ENCODE results near the gene MYD88. TPM values are rescaled to one million over a fixed set of nuclear protein-coding genes. Genes with fewer than 3 reads are reported as not detected.

MYD88 gene
- total RNA-seq, 1 experiment from 2014 or later = 23.0 TPM

DNA sequence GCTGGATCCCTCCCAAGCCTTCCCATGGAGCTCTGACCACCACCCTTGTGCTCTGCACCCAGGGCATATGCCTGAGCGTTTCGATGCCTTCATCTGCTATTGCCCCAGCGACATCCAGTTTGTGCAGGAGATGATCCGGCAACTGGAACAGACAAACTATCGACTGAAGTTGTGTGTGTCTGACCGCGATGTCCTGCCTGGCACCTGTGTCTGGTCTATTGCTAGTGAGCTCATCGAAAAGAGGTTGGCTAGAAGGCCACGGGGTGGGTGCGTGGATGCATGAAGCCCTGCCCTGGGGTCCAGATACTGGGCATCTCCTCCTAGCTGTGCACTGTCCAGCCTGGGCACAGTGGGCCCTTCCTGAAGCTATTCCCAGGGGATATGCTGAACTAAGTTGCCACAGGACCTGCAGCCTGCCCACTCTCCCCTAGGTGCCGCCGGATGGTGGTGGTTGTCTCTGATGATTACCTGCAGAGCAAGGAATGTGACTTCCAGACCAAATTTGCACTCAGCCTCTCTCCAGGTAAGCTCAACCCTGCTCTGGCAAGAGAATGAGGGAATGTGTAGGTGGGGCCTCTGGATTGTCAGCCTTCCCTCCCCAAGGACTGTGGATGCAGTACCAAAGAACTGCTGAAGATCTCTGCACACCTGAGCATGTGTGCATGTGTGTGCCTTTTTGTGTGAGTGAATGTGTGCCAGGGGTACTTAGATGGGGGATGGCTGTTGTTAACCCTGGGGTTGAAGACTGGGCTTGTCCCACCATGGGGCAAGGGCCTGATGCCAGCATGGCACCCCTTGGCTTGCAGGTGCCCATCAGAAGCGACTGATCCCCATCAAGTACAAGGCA is 2.1 kb downstream of the MYD88 start:
- H3K4me3 ChIP-seq (ENCODE audit: low read length) = no peak overlapping the region
- no peaks in the 10 kb centered on the region for H3K9me3 ChIP-seq (ENCODE audit: low read length)
- DNase-seq = no peak
- no peaks in the 10 kb centered on the region for H3K9me2 ChIP-seq (replicated peaks; ENCODE audit: insufficient read depth, low read length)
- no peak overlapping the region for H3K27ac ChIP-seq (ENCODE audit: low read length)
- H3K4me1 ChIP-seq (ENCODE audit: low read length) = peaks cover 34% of the 10 kb centered on the region
- peaks cover 29% of the 10 kb centered on the region for H3K79me2 ChIP-seq (ENCODE audit: low read length)
- no peak overlapping the region for H3K4me2 ChIP-seq (ENCODE audit: low read depth, low read length, poor library complexity, severe bottlenecking)
- peaks cover 10% of the 10 kb centered on the region; the same call in 1 of the 2 replicates for H4K20me1 ChIP-seq (ENCODE audit: insufficient read depth, low read depth, low read length)
- H3K27me3 ChIP-seq (ENCODE audit: low read length) = no peaks in the 10 kb centered on the region
- H2AFZ ChIP-seq (ENCODE audit: low read length) = no peak overlapping the region
- peaks cover 14% of the 10 kb centered on the region for H3K36me3 ChIP-seq (ENCODE audit: insufficient read depth, low read length)
- no peak overlapping the region for H3K9ac ChIP-seq (ENCODE audit: low read length)

DNA sequence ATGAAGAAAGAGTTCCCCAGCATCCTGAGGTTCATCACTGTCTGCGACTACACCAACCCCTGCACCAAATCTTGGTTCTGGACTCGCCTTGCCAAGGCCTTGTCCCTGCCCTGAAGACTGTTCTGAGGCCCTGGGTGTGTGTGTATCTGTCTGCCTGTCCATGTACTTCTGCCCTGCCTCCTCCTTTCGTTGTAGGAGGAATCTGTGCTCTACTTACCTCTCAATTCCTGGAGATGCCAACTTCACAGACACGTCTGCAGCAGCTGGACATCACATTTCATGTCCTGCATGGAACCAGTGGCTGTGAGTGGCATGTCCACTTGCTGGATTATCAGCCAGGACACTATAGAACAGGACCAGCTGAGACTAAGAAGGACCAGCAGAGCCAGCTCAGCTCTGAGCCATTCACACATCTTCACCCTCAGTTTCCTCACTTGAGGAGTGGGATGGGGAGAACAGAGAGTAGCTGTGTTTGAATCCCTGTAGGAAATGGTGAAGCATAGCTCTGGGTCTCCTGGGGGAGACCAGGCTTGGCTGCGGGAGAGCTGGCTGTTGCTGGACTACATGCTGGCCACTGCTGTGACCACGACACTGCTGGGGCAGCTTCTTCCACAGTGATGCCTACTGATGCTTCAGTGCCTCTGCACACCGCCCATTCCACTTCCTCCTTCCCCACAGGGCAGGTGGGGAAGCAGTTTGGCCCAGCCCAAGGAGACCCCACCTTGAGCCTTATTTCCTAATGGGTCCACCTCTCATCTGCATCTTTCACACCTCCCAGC is 2.9 kb downstream of the MYD88 start:
- Histone ChIP-seq H3K9ac (ENCODE audit: low read length) (no peak overlapping the region), H3K27ac (ENCODE audit: low read length) (no peak overlapping the region), H3K9me3 (ENCODE audit: low read length) (no peaks in the 10 kb centered on the region), H3K4me2 (ENCODE audit: low read depth, low read length, poor library complexity, severe bottlenecking) (no peak overlapping the region), H3K79me2 (ENCODE audit: low read length) (peaks cover 22% of the 10 kb centered on the region), H3K9me2 (replicated peaks; ENCODE audit: insufficient read depth, low read length) (no peaks in the 10 kb centered on the region), H3K4me1 (ENCODE audit: low read length) (peaks cover 28% of the 10 kb centered on the region), H3K4me3 (ENCODE audit: low read length) (no peak overlapping the region), H3K27me3 (ENCODE audit: low read length) (no peaks in the 10 kb centered on the region), H4K20me1 (ENCODE audit: insufficient read depth, low read depth, low read length) (peaks cover 10% of the 10 kb centered on the region; the same call in 1 of the 2 replicates), H3K36me3 (ENCODE audit: insufficient read depth, low read length) (peaks cover 14% of the 10 kb centered on the region), H2AFZ (ENCODE audit: low read length) (no peak overlapping the region)
- DNase-seq = no peak

DNA sequence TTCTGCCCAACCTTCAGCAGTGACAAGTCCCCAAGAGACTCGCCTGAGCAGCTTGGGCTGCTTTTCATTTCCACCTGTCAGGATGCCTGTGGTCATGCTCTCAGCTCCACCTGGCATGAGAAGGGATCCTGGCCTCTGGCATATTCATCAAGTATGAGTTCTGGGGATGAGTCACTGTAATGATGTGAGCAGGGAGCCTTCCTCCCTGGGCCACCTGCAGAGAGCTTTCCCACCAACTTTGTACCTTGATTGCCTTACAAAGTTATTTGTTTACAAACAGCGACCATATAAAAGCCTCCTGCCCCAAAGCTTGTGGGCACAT is 3.5 kb downstream of the MYD88 start:
- Histone ChIP-seq H3K4me1 (ENCODE audit: low read length) (peaks cover 28% of the 10 kb centered on the region), H3K9me3 (ENCODE audit: low read length) (no peaks in the 10 kb centered on the region), H3K4me3 (ENCODE audit: low read length) (no peak overlapping the region), H3K27ac (ENCODE audit: low read length) (no peak overlapping the region), H2AFZ (ENCODE audit: low read length) (no peak overlapping the region), H3K27me3 (ENCODE audit: low read length) (no peaks in the 10 kb centered on the region), H3K9me2 (replicated peaks; ENCODE audit: insufficient read depth, low read length) (no peaks in the 10 kb centered on the region), H3K9ac (ENCODE audit: low read length) (no peak overlapping the region), H3K4me2 (ENCODE audit: low read depth, low read length, poor library complexity, severe bottlenecking) (no peak overlapping the region), H3K36me3 (ENCODE audit: insufficient read depth, low read length) (peaks cover 14% of the 10 kb centered on the region), H3K79me2 (ENCODE audit: low read length) (peaks cover 17% of the 10 kb centered on the region), H4K20me1 (ENCODE audit: insufficient read depth, low read depth, low read length) (0 out of 2 replicates have a peak, but pooled peaks cover 10% of the 10 kb centered on the region)
- DNase-seq = no peak

DNA sequence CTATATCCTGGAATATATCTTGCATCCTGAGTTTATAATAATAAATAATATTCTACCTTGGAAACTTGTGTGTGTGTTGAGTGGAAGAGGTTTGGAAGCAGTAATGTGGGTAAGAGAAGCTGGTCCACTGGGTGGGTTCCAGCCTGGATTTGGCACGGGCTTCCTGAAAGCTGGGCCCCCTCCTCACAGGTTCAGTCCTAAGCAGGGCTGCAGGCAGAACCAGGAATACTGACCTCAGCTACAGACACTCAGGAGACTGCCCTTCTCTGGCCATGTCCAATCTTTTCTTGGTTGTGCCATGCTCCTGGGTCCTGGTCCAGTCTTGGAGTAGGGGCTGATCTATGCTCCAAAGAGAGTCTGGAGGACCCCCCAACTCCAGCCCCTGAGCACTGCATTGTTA is 4.5 kb downstream of the MYD88 start:
- Histone ChIP-seq H3K36me3 (ENCODE audit: insufficient read depth, low read length) (peaks cover 14% of the 10 kb centered on the region), H3K4me1 (ENCODE audit: low read length) (peaks cover 23% of the 10 kb centered on the region), H3K4me3 (ENCODE audit: low read length) (no peak overlapping the region), H3K27ac (ENCODE audit: low read length) (no peak overlapping the region), H3K79me2 (ENCODE audit: low read length) (peaks cover 17% of the 10 kb centered on the region), H3K9me2 (replicated peaks; ENCODE audit: insufficient read depth, low read length) (no peaks in the 10 kb centered on the region), H4K20me1 (ENCODE audit: insufficient read depth, low read depth, low read length) (0 out of 2 replicates have a peak, but pooled peaks cover 10% of the 10 kb centered on the region), H3K9me3 (ENCODE audit: low read length) (peaks cover 4% of the 10 kb centered on the region; the same call in 1 of the 2 replicates), H3K9ac (ENCODE audit: low read length) (no peak overlapping the region), H2AFZ (ENCODE audit: low read length) (no peak overlapping the region), H3K4me2 (ENCODE audit: low read depth, low read length, poor library complexity, severe bottlenecking) (no peak overlapping the region), H3K27me3 (ENCODE audit: low read length) (no peaks in the 10 kb centered on the region)
- no peak for DNase-seq

DNA sequence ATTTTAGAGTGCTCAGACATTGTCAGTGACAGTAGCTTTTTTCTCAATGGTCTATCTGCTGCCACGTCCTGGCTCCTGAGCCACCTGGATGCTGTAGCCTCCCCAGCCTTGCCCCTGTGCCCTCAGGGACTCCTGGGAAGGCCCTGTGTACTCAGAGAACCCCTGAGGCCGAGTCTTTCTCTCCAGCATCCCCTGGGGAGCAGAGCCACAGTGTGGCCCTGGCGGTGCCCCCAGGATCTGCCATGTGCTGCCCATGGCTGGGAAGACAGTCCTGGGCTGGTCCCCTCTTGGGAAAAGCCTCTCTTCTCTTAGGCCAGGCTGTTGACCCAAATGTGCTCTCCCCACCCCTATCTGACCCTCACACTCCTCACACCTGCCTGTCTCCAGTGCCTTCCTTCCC is 5.0 kb downstream of the MYD88 start:
- H3K4me1 ChIP-seq (ENCODE audit: low read length) = peaks cover 19% of the 10 kb centered on the region
- no peak for DNase-seq
- no peaks in the 10 kb centered on the region for H3K27me3 ChIP-seq (ENCODE audit: low read length)
- 0 out of 2 replicates have a peak, but pooled peaks cover 10% of the 10 kb centered on the region for H4K20me1 ChIP-seq (ENCODE audit: insufficient read depth, low read depth, low read length)
- H2AFZ ChIP-seq (ENCODE audit: low read length) = no peak overlapping the region
- no peak overlapping the region for H3K9ac ChIP-seq (ENCODE audit: low read length)
- H3K79me2 ChIP-seq (ENCODE audit: low read length) = peaks cover 15% of the 10 kb centered on the region
- no peak overlapping the region for H3K4me2 ChIP-seq (ENCODE audit: low read depth, low read length, poor library complexity, severe bottlenecking)
- H3K36me3 ChIP-seq (ENCODE audit: insufficient read depth, low read length) = peaks cover 14% of the 10 kb centered on the region
- no peak overlapping the region for H3K27ac ChIP-seq (ENCODE audit: low read length)
- peaks cover 4% of the 10 kb centered on the region; the same call in 1 of the 2 replicates for H3K9me3 ChIP-seq (ENCODE audit: low read length)
- H3K9me2 ChIP-seq (replicated peaks; ENCODE audit: insufficient read depth, low read length) = no peaks in the 10 kb centered on the region
- H3K4me3 ChIP-seq (ENCODE audit: low read length) = no peak overlapping the region

DNA sequence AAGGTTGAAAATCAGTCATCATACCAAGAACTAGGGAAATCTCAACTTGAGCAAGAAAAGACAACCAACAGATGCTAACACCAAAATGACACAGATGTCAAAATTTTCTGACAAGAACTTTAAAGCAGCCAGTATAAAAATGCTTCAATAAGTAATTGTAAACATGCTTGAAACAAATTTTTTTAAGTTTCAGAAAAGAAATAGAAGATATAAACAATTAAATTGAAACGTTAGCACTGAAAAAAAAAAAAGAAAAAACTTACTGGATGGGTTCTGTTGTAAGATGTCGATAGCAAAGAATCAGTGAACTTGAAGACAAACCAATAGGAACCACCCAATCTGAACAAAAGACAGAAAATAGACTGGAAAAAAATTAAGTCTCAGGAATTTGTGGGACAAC is 8.0 kb downstream of the MYD88 start:
- no peaks in the 10 kb centered on the region for H3K9me2 ChIP-seq (replicated peaks; ENCODE audit: insufficient read depth, low read length)
- H3K9ac ChIP-seq (ENCODE audit: low read length) = no peak overlapping the region
- H3K27ac ChIP-seq (ENCODE audit: low read length) = no peak overlapping the region
- H3K36me3 ChIP-seq (ENCODE audit: insufficient read depth, low read length) = peaks cover 2% of the 10 kb centered on the region
- H3K4me1 ChIP-seq (ENCODE audit: low read length) = peaks cover 10% of the 10 kb centered on the region
- no peaks in the 10 kb centered on the region for H3K27me3 ChIP-seq (ENCODE audit: low read length)
- no peak overlapping the region for H3K4me3 ChIP-seq (ENCODE audit: low read length)
- no peaks in the 10 kb centered on the region for H4K20me1 ChIP-seq (ENCODE audit: insufficient read depth, low read depth, low read length)
- H3K79me2 ChIP-seq (ENCODE audit: low read length) = no peaks in the 10 kb centered on the region
- H2AFZ ChIP-seq (ENCODE audit: low read length) = no peak overlapping the region
- H3K4me2 ChIP-seq (ENCODE audit: low read depth, low read length, poor library complexity, severe bottlenecking) = no peak overlapping the region
- no peak for DNase-seq
- peaks cover 4% of the 10 kb centered on the region; the same call in 1 of the 2 replicates for H3K9me3 ChIP-seq (ENCODE audit: low read length)

DNA sequence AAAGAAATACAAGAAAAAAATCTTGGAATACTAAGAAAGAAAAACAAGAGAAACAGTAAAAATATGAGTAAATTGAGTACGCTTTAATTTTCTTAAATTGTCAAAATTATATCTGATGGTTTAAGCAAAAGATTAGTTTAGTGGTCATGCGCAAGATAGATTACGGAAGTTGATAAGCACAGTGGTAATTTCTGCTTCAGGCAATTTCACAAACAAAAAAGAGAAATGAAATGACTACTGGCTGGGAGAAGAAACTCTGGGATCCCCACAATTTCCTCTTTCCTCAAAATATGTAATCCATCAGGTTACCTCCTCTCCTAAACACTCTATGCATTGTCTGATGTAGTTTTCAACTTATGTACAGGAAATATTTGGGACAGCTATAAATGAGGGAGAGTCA is 9.0 kb downstream of the MYD88 start:
- no peak for DNase-seq
- no peaks in the 10 kb centered on the region for H3K79me2 ChIP-seq (ENCODE audit: low read length)
- no peaks in the 10 kb centered on the region for H4K20me1 ChIP-seq (ENCODE audit: insufficient read depth, low read depth, low read length)
- H3K4me3 ChIP-seq (ENCODE audit: low read length) = no peak overlapping the region
- H3K4me2 ChIP-seq (ENCODE audit: low read depth, low read length, poor library complexity, severe bottlenecking) = no peak overlapping the region
- no peaks in the 10 kb centered on the region for H3K9me2 ChIP-seq (replicated peaks; ENCODE audit: insufficient read depth, low read length)
- H3K27ac ChIP-seq (ENCODE audit: low read length) = no peak overlapping the region
- peaks cover 10% of the 10 kb centered on the region for H3K4me1 ChIP-seq (ENCODE audit: low read length)
- no peaks in the 10 kb centered on the region for H3K36me3 ChIP-seq (ENCODE audit: insufficient read depth, low read length)
- no peak overlapping the region for H2AFZ ChIP-seq (ENCODE audit: low read length)
- peaks cover 4% of the 10 kb centered on the region; the same call in 1 of the 2 replicates for H3K9me3 ChIP-seq (ENCODE audit: low read length)
- H3K9ac ChIP-seq (ENCODE audit: low read length) = no peak overlapping the region
- H3K27me3 ChIP-seq (ENCODE audit: low read length) = no peaks in the 10 kb centered on the region

DNA sequence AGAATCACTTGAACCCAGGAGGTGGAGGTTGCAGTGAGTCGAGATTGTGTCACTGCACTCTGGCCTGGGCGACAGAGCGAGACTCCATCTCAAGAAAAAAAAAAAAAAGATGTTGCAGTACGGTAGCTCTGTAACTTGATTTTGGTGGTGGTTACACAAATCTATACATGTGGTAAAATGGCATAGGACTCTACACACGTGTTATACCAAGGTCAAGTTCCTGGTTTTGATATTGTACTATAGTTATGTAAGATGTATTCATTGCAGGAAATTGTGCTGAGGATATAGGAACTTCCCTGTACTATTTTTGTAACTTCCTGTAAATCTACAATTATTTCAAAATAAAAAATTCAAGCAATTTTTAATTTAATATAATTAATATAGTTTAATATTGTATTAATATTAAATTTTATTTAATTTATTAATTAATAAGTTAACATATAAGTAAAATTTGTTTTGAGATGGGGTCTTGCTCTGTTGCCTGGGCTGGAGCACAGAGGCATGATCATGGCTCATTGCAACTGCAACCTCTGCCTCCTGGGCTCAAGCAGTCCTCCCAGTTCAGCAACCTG is 9.9 kb downstream of the MYD88 start:
- H3K36me3 ChIP-seq (ENCODE audit: insufficient read depth, low read length) = no peaks in the 10 kb centered on the region
- H4K20me1 ChIP-seq (ENCODE audit: insufficient read depth, low read depth, low read length) = no peaks in the 10 kb centered on the region
- H3K9me2 ChIP-seq (replicated peaks; ENCODE audit: insufficient read depth, low read length) = no peaks in the 10 kb centered on the region
- DNase-seq = no peak
- H3K4me3 ChIP-seq (ENCODE audit: low read length) = no peak overlapping the region
- H2AFZ ChIP-seq (ENCODE audit: low read length) = no peak overlapping the region
- H3K4me2 ChIP-seq (ENCODE audit: low read depth, low read length, poor library complexity, severe bottlenecking) = no peak overlapping the region
- H3K9me3 ChIP-seq (ENCODE audit: low read length) = peaks cover 4% of the 10 kb centered on the region; the same call in 1 of the 2 replicates
- H3K27me3 ChIP-seq (ENCODE audit: low read length) = no peaks in the 10 kb centered on the region
- H3K4me1 ChIP-seq (ENCODE audit: low read length) = peaks cover 9% of the 10 kb centered on the region
- no peaks in the 10 kb centered on the region for H3K79me2 ChIP-seq (ENCODE audit: low read length)
- H3K27ac ChIP-seq (ENCODE audit: low read length) = no peak overlapping the region
- no peak overlapping the region for H3K9ac ChIP-seq (ENCODE audit: low read length)
